Fibroblast of skin of abdomen (primary cell): Measurements from ENCODE around the gene PPM1H.
"Not testable (repeated sequence)": the region's sequence is repeated elsewhere in the genome, so short reads cannot be mapped to it uniquely, and the experiment has no call there.

Experiments used
- DNase-seq: peaks from one replicate; pipeline ENCODE4 v3.0.0-alpha.2; 2013

PPM1H gene

DNA sequence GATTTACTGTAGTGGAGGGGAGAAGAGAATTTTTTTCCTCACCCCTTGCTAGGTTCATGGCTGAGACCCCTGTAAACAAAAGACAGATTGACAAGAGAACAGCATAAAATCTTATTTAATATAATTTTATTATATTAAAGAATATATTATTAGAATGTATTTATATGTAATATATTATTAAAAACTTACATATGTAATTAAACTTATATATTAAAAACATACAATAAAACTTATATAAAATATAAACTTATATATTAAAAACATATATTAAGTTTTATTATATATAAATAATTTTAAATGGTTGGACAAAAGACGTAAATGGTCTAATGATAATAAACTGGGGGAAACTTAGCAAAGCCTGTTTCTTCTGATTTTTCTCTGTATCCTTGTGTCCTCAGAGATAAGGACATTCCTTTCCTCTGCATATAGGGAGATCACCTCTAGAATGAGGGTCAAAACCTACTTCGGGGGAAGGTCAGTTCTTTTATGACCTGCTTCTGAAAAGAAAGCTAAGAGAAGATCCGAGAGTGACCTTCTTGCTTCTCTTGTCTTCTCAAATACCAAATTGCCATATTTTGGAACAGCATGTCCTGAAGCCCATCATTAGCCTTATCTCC is 8.9 kb upstream of the PPM1H start:
- no peak for DNase-seq

DNA sequence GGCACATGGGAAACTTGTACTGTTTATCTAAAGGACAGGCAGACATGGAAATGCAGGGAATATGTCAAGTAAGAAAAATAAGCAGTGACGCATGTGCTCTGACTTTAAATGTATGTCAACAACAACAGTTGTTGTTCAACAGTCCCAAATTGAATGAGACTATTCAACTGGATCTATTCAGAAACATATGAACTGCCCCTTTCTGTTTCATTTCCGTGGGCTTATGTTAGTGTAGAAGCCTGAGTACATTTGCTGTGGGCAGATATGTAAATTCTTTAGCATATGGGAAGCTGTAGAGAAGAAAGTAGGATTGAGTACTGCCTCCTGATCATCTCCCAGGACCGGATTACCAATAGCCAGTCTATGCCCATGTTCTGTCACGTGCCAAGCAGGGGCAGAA is 7.4 kb upstream of the PPM1H start:
- not testable (repeated sequence) for DNase-seq

DNA sequence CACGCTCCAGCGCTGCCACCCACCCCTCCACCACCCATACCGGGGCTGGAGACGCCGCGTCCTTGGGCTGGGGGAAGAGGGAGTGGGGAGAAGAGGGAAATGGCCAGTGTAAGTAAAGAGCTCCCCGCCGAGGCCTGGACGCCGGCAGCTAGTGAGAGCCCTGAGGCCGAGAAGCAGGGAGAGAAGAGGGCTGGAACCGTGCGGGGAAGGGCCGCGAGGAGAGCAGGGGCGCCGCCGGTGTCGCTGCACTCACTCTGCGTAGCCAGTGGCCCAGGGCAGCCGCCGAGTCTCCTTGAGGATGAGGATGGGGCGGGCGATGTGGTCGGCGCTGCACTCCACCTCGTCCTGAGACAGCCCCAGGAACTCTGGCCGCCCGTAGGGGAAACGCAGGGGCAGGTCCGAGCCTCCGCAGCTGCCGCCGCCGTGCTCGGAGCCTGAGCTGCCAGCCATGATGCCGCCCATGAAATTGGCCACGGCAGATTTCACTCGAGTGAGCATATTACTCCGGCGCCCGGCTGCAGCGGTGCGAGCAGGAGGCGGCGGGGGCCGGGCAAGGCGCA is 631 bp downstream of the PPM1H start:
- DNase-seq: peak; percentile 9

DNA sequence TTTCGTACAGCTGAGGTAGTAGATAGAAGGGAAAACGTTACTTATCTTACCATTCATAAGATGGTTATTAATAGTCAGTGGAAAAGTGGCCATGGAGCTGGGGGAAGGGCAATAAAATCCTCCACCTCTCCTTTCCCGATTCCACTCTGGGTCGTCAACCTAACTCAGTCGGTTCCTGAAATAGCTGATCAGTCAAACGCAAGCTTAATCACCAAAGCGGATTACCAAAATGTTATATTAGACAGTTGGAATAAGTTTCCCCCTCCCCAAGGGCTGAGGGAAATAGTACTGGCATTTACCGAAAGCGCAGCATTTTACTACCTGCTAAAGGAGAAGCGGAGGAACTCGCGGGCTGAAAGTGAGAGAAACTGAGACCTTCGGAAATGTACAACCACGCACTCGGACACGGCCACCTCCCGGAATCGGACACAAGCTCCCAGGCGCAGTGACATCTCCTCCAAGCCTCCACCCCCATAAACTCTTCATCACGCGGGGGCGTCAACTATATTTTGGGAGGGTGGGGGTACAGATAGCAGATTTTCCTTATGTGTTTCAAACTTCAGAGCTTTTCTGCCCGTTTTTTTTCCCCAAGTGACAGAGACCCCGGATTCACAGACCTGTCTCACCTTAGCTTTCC is 1.2 kb downstream of the PPM1H start:
- no peak for DNase-seq

DNA sequence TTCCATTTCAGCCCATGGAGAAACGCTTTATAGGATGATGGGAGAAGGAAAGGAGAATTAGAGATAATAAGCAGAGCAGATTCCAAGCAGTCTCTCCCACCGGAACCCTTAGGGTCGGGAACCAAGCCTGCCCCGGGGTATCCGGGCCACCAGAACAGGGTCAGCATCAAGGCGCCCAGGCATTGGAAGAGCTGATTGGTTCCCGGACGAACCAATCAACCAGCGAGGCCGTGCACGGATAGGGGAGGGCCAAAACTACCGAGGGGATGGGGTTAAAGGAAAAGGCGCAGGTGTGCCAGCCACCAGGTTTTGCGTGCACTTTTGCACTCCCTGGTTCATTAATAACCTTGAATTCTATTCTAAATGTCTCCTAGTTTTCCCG is 1.7 kb downstream of the PPM1H start:
- no peak for DNase-seq

DNA sequence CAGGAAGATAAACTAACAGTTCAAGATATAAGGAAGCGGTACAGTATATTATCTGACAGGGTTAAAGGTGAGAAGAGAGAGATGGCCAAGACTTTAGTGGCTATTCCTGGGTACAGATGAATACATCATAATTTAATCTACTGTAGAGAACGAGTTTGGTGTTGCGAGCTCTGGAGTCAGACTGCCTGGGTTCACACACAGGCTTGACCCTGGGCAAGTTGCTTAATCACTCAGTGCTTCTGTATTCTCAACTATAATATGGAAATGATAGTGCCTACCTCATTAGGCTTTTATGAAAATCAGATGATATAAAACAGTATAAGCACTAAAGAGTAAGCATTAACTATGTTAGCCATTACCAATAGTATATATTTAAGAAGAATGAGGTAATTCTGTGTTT is 3.5 kb downstream of the PPM1H start:
- DNase-seq: no peak

DNA sequence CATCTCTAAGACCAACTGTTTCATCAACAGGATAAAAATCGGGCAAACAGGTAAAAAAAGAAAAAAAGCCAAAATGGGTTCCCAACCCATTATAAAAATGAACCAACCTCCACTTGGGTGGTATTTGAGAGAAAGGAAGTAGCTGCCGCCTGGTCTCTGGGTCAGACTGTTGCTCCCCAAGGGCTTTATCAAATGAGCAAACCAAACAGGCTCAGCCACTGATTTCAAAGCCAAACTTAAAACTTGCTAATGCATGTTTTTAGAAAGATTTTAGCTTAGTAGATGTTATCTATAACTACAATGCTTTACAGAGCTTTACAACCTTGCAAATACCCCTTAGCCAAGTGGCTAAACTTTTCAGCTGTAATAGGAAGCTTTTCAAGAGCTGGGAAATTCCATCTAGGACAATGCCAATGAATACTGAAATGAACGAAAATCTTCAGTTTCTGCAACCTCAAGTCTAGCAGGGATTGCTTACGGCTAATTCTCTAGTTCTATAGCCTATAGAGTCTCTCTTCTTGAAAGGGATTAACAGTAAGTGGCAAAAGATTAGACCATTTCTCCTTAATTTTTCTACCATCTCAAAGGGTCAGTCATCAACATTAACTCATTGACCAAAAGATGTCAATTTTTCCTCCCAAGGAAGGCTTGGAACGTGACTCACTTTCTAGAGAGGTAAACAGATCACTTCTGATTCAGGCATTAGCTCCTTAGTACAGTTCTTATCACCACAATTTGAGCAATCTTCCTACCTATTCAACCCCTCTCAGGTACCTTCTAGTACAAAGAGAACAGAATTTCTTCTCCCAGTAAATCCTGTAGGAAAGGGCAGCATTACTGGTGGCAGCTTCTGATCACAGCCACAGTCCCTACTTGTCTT is 4.2 kb downstream of the PPM1H start:
- no peak for DNase-seq

DNA sequence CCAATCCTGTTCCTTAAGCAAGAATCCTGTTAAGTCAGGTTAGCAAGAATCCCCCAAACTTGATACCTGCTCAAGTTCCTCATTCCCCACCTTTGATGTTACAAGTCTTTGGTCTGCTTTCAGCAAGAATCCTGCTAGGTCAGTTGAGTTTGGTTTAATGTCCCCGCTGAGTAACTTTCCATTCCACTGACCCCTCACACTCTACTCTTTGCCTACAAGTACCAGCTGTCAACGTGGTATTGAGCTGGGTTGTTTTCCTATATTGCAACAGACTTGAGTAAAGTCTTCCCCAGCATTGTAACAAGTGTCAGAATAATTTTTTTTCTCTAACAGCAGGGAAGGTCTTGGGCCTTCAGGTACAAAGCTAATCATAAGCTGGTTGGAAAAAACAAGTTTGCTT is 6.3 kb downstream of the PPM1H start:
- DNase-seq: no peak

DNA sequence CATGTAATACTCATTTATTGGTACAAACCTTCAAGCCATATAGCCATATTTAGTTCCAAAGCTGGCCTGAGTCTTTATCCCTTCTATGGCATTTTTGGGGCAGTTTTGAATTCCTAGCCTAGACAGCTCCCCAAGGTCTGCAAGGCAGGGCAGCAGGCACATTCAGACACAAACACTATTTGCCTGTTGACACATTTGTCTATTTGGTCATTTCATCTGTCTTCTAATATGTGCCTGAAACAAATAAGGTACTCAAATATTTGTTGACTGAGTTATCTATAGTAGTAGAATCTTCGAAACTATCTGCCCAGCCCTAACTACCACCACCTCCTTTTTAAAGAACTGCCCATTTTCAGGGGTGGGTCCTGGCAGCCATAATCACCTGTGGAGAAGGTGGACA is 9.3 kb downstream of the PPM1H start:
- no peak for DNase-seq

DNA sequence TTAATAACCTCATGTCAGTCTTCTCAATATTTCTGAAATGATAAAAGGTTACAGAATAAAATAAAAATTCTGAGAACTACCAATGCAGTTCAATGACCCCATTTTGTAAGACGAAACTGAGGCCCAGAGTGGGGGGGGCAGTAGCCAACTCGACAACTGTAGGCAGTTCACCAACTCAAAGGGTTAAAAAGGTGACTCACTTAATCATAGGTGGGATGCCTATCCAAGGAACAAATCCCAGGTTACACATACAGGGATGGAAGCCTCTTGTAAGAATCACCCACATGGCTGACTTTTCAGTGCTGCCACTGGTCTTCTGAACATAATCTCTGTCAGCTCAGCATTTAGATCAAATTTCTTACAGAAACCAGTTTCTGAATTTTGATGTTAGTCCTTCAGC is 10.9 kb downstream of the PPM1H start:
- no peak for DNase-seq

DNA sequence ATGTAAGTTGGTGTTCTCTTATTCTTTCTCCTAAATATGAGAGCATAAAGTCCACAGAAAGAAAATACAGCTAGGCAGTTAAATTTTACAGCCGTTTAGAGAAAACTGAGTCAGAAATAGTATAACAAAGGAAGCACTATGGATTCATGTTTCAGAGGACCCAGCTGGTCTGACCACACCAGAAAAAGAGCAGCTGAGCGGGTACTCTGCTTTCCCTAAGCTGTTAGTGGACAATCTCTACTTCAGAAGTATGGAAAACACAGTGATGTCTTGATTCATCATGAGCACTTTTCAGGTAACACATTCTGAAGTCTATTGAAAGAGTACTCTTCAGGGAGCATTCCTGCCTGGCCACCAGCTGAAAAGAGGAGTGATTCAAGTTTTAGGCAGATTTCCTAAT is 12.4 kb downstream of the PPM1H start:
- no peak for DNase-seq

DNA sequence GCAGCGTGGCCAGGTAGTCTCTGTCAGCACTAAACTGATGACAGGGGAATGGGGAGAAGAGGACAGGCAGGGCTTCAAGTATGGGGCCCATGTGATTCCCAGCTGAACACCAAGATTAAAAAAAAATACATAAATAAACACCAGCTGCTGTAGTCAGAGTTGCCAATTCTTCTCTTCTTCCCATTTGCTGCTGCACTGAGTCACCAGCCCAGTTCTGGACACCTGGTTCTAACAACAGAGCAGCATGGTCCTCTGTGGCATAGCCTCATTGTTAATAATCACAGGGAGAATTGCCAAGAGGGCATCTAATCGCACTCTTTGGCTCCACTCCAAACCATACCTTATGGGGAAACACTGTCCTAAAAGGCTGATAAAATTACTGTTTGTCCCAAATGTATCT is 15.1 kb downstream of the PPM1H start:
- peak; percentile 8 for DNase-seq

DNA sequence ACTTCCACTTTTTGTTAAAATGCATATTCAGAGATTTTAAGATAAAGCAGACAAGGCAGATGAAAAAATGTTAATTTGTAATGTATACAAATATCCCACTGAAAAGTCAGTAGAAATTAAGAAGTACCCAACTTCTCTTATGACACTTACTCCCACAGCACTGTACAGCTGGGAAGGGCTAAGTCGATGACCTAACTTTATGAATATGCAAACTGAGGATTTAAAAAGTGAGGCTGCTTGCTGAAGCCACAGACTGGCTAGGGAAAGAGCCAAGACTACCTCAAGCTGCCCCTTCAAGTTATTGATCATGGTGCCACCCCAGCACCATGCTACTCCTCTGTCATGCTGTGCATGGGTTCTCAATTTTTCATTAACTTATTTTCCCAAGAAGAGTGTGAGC is 17.0 kb downstream of the PPM1H start:
- DNase-seq: no peak

DNA sequence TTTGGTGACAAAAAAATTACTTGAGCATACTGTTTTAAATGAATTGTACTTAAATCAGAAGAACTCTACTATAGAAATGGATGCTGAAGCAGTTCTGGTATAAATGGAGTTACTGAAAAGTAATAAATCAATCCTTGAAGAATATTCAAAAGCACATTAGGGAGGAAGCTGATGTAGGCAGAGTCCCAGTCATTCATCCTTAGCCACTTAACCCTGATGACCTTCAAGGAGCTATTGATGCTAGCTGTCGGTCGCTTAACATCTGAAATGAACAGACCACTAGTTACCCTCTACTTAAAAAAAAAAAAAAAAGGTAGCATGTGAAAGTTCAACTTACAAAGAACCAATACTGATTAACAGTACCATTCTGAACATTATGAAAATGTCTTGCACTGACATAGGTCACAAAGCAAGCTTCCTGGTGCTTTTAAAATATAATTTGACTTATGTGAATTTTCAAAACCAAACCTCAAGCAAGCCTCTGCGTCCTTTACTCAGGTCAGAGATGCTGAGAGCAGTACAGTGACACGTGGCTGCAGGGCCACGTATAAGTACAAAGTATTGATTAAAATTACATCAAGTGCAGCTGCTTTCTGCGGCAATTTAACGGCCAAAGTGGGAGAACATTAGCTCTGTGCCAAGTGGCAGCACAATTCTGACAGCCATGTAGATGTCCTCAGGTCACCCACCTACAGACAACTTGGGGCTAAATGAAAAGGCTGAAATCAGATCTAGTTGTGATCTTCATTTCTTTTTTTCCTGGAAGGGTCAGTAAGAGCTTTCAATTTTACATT is 18.1 kb downstream of the PPM1H start:
- no peak for DNase-seq

DNA sequence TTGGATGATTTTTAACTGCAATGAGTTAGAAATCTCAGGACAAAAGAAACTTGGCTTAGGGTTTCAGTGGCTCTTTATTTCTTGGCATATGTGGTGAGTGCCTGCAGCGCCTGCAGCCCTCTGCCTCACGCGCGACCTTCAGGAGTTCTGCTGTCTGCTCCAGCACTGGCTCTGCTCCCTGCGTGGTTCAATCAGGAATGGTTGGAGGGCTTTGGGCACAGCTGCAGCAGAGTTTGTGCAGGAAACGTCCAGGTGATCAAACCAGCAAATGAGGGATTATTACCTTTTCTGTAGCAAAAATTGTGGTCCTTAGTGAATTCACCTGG is 19.8 kb downstream of the PPM1H start:
- no peak for DNase-seq

DNA sequence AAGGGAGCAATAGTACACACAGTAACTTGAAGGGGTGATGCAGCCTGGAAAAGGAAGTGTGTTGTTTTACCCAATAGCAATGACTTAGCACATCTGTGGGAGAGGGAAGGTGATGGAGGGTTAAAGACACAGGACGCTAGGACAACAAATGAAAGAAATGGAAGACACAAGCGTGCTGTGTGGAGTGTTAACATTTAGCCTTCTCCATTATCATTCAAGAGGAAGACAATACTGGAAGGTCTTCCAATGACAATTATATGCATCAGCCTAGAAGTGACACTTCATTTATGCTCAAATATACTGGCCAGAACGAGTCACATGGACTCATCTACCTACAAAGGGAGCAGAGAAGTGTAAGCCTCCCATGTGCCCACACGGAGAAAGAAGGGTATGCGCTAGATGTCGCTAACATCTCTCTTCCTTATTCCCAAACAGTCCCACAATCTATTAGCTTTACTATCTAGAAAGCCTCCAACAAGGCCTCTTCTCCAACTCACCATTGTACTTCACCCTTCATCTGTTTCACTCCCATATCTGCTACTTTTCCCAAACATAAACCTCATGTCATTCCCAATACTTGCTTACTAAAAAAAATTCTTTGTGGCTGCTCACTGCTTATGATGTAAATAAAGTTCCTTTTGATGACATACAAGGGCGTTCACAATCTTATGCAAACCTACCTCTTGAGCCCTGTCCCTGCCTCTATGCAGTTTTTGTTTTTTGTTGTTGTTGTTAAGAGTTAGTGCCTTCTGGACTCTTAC is 20.3 kb downstream of the PPM1H start:
- no peak for DNase-seq

DNA sequence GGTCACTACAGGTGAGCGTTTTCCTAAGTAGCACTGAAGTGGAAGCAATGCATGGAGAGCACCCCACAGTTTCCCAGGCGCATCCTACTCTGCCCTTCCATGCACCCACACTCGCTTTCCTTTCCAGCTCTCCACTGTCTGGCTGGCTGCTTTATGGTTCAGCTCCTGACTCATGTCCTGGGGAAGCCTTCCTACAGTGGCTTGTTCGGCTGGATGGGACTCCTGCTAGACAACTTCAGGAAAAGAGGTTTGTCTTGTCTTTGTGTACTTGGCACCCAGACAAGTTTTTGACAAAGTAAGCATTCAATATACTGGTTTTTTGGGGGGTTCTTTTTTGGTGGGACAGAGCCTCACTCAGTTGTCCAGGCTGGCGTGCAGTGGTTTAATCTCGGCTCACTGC is 21.6 kb downstream of the PPM1H start:
- no peak for DNase-seq

DNA sequence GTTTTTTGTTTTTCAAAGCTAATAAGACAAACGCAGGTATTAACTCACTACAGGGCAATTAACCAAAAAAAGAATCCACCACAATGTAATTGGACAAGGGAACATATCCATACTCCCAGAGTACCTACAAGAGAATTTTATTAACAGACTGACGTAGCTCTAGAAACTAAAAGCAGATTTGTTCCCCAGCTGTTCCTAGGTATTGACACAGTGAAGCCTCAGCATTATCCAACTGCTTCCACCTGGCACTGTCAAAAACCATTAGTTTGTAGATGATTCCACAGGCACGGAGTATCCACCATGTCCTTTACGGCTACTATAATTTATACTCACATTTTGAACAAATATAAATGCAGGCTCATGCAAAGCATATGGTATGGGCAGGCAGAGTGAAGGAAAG is 22.3 kb downstream of the PPM1H start:
- DNase-seq: no peak

DNA sequence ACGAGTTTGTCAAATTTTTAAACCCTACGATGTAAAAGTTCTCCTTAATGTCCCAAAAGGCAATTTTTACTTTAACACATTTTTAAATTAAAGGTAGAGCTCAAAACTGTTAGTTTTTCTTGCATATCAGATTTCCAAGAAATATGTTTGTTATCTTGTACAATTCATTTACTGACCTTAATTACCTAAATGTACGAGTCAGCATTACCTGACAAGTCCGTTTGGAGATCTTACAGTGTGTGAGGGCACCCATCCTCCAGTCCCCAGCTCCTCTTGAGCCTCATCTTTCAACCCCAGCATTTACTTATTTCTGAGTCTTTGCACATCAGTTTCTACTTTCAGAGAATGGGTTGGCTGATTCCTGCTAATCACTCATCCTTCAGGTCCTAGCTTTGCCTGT is 23.7 kb downstream of the PPM1H start:
- DNase-seq: no peak

DNA sequence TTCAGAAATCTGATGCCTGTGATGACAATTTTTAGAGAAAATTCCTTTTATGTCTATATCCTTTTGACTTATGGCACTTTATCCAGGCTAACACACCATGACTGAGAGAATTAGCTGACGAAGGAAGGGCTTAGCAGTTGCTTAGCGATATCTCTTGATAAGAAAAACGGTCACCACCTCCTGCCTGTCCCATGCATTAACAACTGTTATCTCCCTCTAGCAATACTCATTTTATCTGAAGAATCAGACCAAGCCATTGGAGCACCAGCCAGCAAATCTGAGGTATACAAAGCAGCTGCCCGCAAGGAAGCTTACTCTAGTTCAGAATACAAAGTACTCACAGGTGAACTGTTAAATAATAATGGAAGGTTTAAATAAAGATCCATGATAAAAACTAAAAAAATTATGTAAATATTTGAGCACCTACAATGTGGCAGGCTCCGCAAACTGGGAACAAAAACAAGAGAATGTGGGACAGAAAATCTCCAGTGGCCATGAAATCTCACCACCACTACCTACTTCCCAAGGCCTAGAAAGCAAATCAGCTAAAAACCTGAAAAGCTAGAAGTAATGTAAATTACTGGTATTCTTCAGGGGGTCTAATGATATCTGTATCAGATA is 24.3 kb downstream of the PPM1H start:
- DNase-seq: no peak

DNA sequence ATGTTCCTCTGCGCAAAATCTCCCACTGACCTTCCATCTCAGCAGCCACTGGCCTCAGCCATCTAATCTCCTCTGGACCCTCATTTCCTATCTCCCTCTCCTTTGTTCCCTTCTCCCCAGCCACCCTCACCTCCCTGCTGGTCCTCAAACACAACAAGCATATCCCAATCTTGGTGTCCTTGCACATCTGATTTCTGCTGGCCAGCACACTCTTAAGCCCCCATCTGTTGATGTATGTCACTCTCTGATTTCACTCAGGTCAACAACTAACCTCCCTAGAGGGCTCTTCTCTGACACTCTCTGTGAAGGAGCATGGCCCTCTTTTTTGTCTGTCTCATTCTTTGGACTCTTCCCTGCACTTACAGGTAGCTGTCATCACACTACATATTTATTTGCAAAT is 25.6 kb downstream of the PPM1H start:
- no peak for DNase-seq

DNA sequence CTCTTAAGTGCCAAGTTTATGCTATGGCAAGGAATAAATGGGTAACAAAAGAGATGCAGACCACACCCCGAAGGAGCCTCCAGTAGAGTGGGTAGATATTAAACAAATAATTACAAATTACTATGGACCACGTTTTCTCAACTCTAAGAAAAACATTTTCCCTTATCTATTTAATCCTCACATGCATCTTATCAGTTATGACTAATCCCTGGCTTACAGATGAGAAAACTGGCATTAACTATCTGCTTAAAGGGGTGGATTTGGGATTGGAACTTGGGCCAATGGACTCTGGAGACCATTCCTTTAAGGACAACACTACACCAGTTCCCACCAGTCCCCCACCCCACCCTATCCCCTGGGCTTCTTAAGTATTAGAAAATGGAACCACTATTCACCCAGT is 26.3 kb downstream of the PPM1H start:
- no peak for DNase-seq
